Endothelial cell of hepatic sinusoid (primary cell): ENCODE data around the gene MT1B.

ENCODE experiments used
- in situ Hi-C: cut with HindIII; loops from 2 replicates; pipeline ENCODE4 v1.10.0; 2017; ENCODE audit warnings: low sequenced_read_pairs

Gene MT1B

DNA sequence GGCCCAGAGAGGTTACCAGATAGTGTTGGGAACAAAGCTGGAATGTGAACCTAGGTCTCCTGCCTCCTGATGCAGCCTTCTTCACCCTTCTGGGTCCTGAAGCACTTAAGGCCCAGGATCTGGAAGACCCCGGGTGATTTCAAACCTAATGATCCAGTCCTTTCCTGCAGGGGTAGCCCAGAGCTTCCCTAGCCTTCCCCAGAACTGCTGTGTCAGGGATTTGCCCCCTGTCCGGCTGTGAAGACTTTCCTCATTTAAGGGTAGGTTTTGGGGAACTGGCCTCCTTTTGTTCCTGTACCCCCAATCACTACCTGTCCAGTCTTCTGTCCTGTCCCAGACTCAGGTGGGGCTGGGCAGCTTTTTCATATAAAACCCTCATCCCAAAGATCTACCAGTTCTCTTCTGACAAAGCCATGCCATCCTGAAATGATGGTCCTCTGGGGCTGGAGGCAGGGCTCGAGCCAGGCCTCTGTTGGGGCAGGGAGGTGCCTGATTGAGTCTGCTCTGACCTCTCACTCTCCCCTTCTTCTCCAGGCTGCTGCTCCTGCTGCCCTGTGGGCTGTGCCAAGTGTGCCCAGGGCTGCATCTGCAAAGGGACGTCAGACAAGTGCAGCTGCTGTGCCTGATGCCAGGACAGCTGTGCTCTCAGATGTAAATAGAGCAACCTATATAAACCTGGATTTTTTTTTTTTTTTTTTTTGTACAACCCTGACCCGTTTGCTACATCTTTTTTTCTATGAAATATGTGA is 31.9 kb downstream of the MT1B start:
- in situ Hi-C loops = no loop called here

DNA sequence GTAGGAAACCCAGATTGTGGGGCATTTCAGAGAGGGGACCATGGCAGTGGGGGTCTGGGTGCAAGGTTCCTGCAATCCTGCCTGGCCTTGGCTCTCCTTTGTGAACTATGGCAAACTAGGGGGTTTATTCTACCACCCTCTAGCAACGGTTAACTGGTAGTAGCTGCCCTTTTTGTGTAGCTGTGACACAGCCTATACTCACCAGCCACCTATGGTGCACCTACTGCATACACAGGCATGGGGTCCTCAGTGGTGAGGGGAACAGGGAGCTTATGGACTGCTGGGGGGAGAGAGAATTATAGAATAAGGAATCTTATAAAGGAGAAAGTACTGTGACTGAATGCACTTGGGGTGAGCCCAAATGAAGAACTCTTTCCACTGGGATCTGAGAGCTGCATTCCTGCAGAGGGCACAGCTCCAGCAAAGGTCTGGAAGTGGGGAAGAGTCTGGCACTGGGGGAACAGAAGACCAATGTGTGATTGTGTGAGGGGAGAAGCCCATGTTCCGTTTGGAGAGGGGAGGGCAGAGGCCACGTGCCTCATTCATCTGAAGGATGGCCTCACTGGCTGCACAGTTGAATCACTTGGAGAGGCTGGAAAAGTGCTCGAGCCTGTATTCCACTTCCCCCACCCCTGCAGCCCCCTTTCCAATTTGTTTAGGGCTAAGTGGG is 32.7 kb downstream of the MT1B start:
- in situ Hi-C loops = no loop called here

DNA sequence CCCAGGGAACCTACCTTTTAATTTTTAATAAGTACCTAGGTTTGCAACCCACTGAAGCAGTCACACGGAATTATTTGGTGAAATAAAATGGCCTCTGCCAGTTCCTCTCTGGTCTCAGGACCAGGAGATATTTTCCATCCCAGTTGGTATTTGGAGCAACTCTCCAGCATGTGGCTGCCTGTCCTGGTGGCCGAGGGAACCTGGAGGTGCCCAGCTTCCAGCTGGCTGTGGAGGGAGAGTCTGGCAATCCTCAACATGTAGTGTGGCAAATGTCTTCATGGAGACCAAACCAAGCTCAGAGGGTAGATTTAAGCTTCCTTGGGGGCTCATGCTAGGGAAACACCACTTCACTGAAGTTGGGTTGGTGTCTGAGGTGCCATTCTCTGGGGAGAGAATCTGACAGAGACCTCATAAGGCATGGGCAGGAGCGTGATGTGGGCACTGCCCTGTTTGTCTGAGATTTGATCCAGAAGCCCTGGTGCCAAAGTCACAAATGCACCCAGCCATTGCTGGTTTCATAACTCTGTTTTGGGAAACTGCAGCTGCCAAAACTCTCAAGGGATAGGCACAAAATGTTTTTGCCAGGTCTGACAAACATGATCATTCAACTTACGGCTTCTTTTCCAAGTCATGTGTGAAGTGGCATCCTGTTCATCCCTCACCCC is 33.4 kb downstream of the MT1B start:
- in situ Hi-C loops = no loop called here

DNA sequence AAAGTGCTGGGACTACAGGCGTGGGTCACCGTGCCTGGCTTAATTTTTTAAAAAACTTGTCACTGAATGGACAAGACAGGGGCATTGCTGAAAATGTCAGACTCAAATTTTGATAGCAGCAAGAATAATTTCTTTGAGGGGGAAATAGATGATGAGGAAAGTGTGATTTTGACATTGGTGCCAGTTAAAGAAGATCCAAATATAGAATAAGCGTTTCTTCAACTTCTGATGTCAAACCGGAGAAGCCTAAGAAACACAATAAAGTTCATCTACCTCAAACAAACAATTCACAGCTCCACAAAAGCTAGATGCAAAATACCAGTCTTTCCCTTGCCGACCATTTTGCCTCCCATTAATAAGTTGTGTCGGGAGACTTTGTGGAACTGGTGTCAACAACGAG is 35.1 kb downstream of the MT1B start:
- in situ Hi-C loops = no loop called here

DNA sequence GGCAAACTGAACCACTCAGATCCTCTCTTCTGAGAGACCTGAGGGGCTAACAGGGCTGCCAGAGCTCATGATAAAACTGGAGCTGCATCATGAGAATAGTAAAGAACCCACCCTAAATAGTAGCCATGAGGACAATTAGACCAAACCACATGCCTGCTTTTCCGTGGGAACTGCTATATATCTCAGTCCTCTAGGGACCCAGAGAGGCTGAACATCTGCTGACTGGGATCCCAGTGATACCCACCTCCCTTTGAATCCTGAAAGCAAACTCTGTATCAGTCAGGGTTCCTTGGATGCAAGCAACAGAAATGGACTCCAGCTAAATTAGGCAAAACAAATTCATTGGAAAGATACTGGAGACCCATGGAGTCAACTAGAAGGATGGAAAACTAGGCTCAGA is 37.1 kb downstream of the MT1B start:
- in situ Hi-C loops = no loop called here

DNA sequence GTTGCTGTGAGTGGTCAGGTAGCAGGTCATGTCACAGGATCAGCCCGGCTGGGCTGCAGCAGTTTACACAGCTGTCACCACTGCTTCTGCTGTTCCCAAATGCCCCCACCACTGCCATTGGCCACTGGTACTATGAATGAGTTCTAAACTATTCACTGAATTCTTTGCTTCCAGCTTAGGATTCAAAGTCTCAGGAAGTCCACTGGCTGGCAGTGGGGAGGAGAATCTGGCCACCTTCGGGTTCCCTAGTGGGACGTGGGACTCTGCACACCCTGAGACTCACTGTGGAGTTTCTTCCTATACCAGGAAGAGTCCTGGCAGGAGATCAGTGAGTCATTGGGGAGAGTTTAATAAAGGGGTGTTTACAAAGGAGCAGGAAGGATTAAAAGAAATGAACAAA is 37.5 kb downstream of the MT1B start:
- in situ Hi-C loops = no loop called here

DNA sequence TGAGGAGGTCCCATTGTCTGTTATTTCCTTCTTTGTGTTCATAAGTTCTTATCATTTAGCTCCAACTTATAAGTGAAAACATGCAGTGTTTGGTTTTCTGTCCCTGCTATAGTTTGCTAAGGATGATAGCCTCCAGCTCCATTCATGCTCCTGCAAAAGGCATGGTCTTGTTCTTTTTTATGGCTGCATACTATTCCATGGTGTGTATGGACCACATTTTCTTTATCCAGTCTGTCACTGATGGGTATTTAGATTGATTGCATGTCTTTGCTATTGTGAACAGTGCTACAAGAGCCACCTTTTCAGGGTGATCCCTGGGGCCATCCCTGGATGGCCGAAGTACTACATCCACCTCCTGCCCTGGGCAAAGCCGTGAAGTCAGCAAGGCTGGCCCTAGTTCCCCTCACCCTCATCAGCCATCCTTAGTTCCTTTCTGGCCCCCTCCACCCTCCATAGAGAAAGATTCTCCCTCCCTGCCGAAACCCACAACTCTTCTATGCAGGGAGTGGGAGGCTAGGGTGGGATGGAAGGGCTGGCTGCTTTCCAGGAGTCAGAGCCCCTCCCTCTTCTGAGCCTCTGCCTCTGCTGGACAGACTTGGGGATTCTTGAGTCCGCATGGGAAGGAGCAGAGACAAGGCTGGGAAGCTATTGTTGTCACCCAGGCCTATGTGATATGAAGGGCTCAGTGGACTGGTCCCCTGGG is 38.9 kb downstream of the MT1B start:
- in situ Hi-C loops = no loop called here

DNA sequence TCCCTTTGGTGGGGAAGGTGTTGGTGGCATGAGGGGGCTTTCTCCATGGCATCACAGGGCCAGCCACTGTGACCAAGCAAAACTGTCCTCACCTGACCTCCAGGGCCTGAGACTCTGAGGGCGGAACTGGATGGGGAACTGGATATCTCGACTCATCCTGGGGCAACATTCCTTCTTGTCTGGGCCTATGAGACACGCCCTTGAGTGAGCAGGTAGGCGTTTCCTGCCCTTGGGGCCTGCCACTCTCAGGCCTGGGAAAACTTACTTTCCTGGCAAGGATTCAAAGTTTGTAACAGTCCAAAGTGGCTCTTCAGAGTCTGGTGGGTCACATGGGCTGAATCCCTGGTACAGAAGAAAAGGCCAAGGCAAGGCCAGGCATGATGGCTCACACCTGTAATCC is 40.2 kb downstream of the MT1B start:
- in situ Hi-C loops = no loop called here

DNA sequence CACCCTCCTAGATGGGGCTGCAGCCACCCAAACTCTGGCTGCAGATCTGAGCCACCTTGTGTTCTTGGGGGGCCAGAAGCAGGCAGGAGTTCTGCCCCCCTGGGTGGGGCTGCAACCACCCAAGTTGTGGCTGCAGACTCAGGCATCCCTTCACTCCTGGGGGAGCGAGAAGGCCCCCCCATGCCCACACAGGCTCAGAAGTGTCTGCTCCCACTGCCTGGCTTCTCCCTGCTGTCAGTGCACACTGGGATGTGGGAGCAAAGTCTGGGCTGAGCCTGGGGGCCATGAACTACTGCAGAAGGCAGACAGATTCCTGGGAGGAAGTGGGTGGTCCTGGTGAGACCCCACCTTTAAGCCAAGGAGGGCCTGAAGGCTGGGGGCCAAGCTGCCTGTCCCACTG is 43.6 kb downstream of the MT1B start:
- in situ Hi-C loops = no loop called here

DNA sequence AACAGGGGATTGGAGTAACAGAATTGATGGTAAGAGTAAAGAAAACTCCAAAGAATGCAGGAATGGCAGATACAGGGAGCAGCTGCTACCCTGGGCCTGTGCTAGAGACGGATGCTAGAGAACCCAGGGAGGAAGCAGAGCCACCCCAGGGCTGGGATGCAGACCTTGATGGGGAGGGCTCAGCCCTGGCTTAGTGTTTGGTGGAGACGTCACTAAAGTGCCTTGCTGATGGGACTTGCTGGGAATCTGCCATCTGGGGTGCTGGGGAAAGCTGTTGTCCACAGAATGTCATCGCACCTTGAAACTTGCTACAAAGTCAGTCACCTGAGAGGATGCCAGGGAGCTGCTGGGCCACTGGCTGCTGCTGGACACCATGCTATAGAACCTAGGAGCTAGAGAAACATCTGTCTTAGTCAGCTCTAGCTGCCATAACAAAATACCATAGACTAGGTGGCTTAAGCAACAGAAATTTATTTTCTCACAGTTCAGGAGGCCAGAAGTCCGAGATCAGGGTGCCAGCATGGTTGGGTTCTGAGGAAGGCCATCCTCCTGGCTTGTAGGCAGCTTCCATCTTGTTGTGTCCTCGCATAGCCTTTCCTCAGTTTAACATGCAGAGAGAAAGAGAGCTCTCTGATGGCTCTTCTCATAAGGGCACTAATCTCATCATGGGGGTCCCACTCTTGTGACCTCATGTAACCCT is 45.9 kb downstream of the MT1B start:
- in situ Hi-C loops = no loop called here

DNA sequence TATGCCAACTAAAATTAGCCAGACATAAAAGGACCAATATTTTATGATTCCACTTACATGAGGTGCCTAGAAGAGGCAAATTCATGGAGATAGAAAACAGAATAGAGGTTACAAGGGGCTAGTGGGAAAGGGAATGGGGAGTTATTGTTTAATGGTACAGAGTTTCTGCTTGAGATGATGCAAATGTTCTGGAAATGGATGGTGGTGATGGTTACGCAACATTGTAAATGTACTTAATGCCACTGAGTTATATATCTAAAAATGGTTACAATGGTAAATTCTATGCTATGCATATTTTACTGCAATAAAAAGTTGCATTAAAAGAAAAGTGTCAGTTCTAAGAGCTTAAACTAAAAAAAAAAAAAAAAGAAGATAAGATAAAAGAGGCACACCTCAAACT is 48.5 kb downstream of the MT1B start:
- in situ Hi-C loops = no loop called here

DNA sequence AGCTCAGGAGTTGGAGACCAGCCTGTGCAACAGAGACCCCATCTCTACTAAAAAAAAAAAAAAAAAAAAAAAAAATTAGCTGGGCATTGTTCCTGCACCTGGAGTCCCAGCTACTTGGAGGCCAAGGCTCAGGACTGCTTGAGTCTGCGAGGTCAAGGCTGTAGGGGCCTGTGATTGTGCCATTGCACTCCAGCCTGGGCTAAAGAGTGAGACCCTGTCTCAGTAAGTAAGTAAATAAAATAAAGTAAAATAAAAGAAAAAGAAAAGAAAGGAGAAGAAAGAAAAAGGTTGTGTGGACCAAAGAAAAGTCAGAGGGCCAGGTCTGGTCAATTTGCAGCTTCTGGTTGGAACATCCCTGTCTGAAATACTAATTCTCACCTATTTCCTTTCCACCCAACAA is 48.9 kb downstream of the MT1B start:
- in situ Hi-C loops = no loop called here

DNA sequence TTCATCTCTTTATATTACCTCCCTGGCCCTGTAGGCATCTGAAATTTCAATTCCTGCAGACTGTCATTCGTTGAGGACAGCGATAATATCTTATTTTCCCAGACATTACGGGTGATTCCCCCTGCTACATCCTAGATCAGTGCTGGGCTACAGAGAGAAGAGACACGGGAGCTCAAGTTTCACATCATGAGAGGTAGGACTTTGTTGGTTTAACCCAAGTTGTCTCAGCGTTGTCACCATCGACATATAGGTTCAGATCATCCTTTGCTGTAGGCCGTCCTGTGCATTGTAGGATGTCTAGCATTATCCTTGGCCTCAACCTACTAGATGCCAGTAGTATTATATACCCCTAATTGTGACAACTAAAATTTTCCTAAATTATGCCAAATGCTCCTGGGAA is 49.8 kb downstream of the MT1B start:
- in situ Hi-C loops = no loop called here
